HCT116 (cell line): ENCODE results near the gene ESPL1. TPM values are rescaled to one million over a fixed set of nuclear protein-coding genes. Genes with fewer than 3 reads are reported as not detected.

Source experiments
- ATAC-seq: fragments of 200-7000 bp; cut with Tn5 transposase; 2 replicates; pipeline ENCODE4 v1.9.1; 2020; ENCODE audit warnings: mild to moderate bottlenecking, moderate library complexity
- BruUV-seq: library from RNA; stranded (reverse); fragments of 400-500 nt; replicated peaks from 2 replicates; lab custom pipeline; 2021; lab: Mats Ljungman, UMichigan
- CTCF ChIA-PET: fragments of 300-600 bp; sonication (Branson Sonifier 250); formaldehyde crosslinking; loops from one replicate; lab custom pipeline; 2021; ENCODE audit warnings: antibody characterized with exemption; lab: Charles Lee
- POLR2A ChIA-PET: fragments of 300-600, 350-600 bp; sonication (Branson Sonifier 250); formaldehyde crosslinking; loops from one replicate; lab custom pipeline; 2021; ENCODE audit warnings: antibody characterized with exemption; lab: Charles Lee
- RAD21 ChIA-PET, 2 experiments: fragments of 300-600 bp; sonication (Branson Sonifier 250); formaldehyde crosslinking; loops; one replicate each; lab custom pipeline; 2023; ENCODE audit warnings: low total read pairs in 2 of 2; ENCODE audit not compliant: uncharacterized antibody in 2 of 2, unreplicated experiment in 2 of 2, low non-redundant PET in 1 of 2; lab: Charles Lee
- DNase-seq: peaks from one replicate; pipeline ENCODE4 v3.0.0-alpha.2; 2010; ENCODE audit warnings: low read depth, low spot score
- H2AFZ ChIP-seq: fragments of 200-600 bp; shearing (Covaris generic), sonication (generic); 2 replicates; pipeline ENCODE4 v1.6.1; 2017; ENCODE audit warnings: low read depth, mixed run types, mixed read lengths, antibody characterized with exemption, low read length; ENCODE audit not compliant: poor library complexity, severe bottlenecking
- H3K27ac ChIP-seq: 2 replicates; pipeline ENCODE4 v1.5.1; 2012; ENCODE audit warnings: low read depth, low read length
- H3K27me3 ChIP-seq: fragments of 200-600 bp; sonication (generic); 2 replicates; pipeline ENCODE4 v1.6.1; 2016; ENCODE audit warnings: mixed run types, low read length, mixed read lengths; ENCODE audit not compliant: insufficient read depth
- H3K36me3 ChIP-seq, 2 experiments: fragments of 200-500 bp in 1 of 2; fragments of 200-600 bp in 1 of 2; sonication (Bioruptor generic) in 1 of 2; sonication (generic) in 1 of 2; 2 replicates each; pipeline versions ENCODE4 v1.5.1 to v1.6.1; 2014 to 2016; ENCODE audit warnings: low read length in 2 of 2, inconsistent platforms in 1 of 2, mixed read lengths in 1 of 2, mixed run types in 1 of 2; ENCODE audit not compliant: insufficient read depth in 2 of 2, control insufficient read depth in 1 of 2
- H3K4me1 ChIP-seq, 2 experiments: fragments of 200-600 bp in 1 of 2; sonication (generic) in 1 of 2; 2 replicates each; pipeline versions ENCODE4 v1.5.1 to v1.6.1; 2012 to 2017; ENCODE audit warnings: low read length in 2 of 2, inconsistent platforms in 1 of 2, mild to moderate bottlenecking in 1 of 2, mixed read lengths in 1 of 2, mixed run types in 1 of 2, moderate library complexity in 1 of 2; ENCODE audit not compliant: insufficient read depth in 2 of 2, control insufficient read depth in 1 of 2
- H3K4me2 ChIP-seq: fragments of 200-600 bp; sonication (generic); 2 replicates; pipeline ENCODE4 v1.6.1; 2017; ENCODE audit warnings: mixed run types, low read length, mixed read lengths
- H3K4me3 ChIP-seq, 2 experiments: fragments of 200-600 bp in 1 of 2; sonication (generic) in 1 of 2; replicated peaks in 1 of 2; 2 replicates each; pipeline ENCODE4 v1.5.1; 2011 to 2016; ENCODE audit warnings: low read length in 2 of 2, control low read depth in 1 of 2, low read depth in 1 of 2, mild to moderate bottlenecking in 1 of 2, mixed read lengths in 1 of 2, mixed run types in 1 of 2
- H3K79me2 ChIP-seq: fragments of 200-600 bp; sonication (generic); 2 replicates; pipeline ENCODE4 v1.6.1; 2017; ENCODE audit warnings: mild to moderate bottlenecking, mixed run types, low read length, moderate library complexity, mixed read lengths; ENCODE audit not compliant: insufficient read depth
- H3K9ac ChIP-seq: fragments of 200-600 bp; sonication (generic); 2 replicates; pipeline ENCODE4 v1.6.1; 2016; ENCODE audit warnings: low read length, mixed read lengths
- H3K9me2 ChIP-seq: fragments of 200-600 bp; sonication (generic), shearing (Covaris generic); 2 replicates; pipeline ENCODE4 v1.6.1; 2017; ENCODE audit warnings: mixed run types, mild to moderate bottlenecking, moderate library complexity; ENCODE audit not compliant: insufficient read depth
- H3K9me3 ChIP-seq, 2 experiments: fragments of 200-500 bp in 1 of 2; fragments of 200-600 bp in 1 of 2; sonication (Bioruptor generic) in 1 of 2; sonication (generic) in 1 of 2; 2 replicates each; pipeline ENCODE4 v1.6.1; 2014 to 2017; ENCODE audit warnings: low read length in 2 of 2, mixed read lengths in 2 of 2, inconsistent platforms in 1 of 2, low read depth in 1 of 2, mild to moderate bottlenecking in 1 of 2, mixed run types in 1 of 2, moderate library complexity in 1 of 2; ENCODE audit not compliant: control insufficient read depth in 1 of 2, insufficient read depth in 1 of 2
- H4K20me1 ChIP-seq: fragments of 200-600 bp; sonication (generic), shearing (Covaris generic); 2 replicates; pipeline ENCODE4 v1.6.1; 2017; ENCODE audit warnings: mixed run types, mild to moderate bottlenecking, moderate library complexity; ENCODE audit not compliant: insufficient read depth
- EGR1 ChIP-seq: IDR thresholded peaks from 2 replicates; pipeline ENCODE4 v1.6.1; 2012; ENCODE audit warnings: low read depth
- EZH2phosphoT487 ChIP-seq: fragments of 200-600 bp; IDR thresholded peaks from 2 replicates; pipeline ENCODE4 v1.6.1; 2018; ENCODE audit warnings: antibody characterized with exemption, borderline replicate concordance
- RAD21 ChIP-seq: IDR thresholded peaks from 2 replicates; pipeline ENCODE4 v1.6.1; 2012; ENCODE audit warnings: low read depth, mild to moderate bottlenecking
- REST ChIP-seq: IDR thresholded peaks from 2 replicates; pipeline ENCODE4 v1.6.1; 2012; ENCODE audit warnings: low read depth
- TCF7L2 ChIP-seq: IDR thresholded peaks from 2 replicates; pipeline ENCODE4 v1.7.0; 2011; ENCODE audit warnings: borderline replicate concordance, inconsistent platforms; ENCODE audit not compliant: insufficient read depth, insufficient read length; ENCODE audit errors: extremely low read depth
- intact Hi-C: fragments of 100-400 bp; cut with micrococcal nuclease; formaldehyde crosslinking; loops from 2 replicates; pipeline ENCODE4 v1.10.0; 2022
- total RNA-seq: library from RNA; stranded (reverse); gene quantifications from one replicate; pipeline ENCODE4 v1.2.1, GENCODE V29; 2021; ENCODE audit not compliant: unreplicated experiment
- TF ChIP-seq, protein P1 (sequence below), 3 experiments: fragments of 200-600 bp in 1 of 3; sonication (generic) in 1 of 3; IDR thresholded peaks in 2 of 3; conservative IDR thresholded peaks in 1 of 3; 2 replicates each; pipeline ENCODE4 v1.5.1; 2012 to 2017; ENCODE audit warnings: low read depth in 2 of 3, low read length in 2 of 3, antibody characterized with exemption in 1 of 3, borderline replicate concordance in 1 of 3, control low read depth in 1 of 3, mild to moderate bottlenecking in 1 of 3, mixed read lengths in 1 of 3, mixed run types in 1 of 3, moderate library complexity in 1 of 3; ENCODE audit not compliant: insufficient read depth in 1 of 3

The ESPL1 gene
- total RNA-seq, 1 experiment from 2014 or later, result 50.3 TPM

- no peaks in the 10 kb centered on the region for H3K9me3 ChIP-seq
- TF ChIP-seq, protein P1, sequence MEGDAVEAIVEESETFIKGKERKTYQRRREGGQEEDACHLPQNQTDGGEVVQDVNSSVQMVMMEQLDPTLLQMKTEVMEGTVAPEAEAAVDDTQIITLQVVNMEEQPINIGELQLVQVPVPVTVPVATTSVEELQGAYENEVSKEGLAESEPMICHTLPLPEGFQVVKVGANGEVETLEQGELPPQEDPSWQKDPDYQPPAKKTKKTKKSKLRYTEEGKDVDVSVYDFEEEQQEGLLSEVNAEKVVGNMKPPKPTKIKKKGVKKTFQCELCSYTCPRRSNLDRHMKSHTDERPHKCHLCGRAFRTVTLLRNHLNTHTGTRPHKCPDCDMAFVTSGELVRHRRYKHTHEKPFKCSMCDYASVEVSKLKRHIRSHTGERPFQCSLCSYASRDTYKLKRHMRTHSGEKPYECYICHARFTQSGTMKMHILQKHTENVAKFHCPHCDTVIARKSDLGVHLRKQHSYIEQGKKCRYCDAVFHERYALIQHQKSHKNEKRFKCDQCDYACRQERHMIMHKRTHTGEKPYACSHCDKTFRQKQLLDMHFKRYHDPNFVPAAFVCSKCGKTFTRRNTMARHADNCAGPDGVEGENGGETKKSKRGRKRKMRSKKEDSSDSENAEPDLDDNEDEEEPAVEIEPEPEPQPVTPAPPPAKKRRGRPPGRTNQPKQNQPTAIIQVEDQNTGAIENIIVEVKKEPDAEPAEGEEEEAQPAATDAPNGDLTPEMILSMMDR (IDR thresholded peaks at IDR 0.05 in 2 of 3, conservative IDR thresholded peaks at IDR 0.05 in 1 of 3; ENCODE audit: borderline replicate concordance in 1 of 3, insufficient read depth in 1 of 3, low read depth in 2 of 3, low read length in 2 of 3), result peak; percentile 29 to 84 (median 52); a peak in 4 of 6 replicates
- TF ChIP-seq RAD21, result peak; percentile 84
- no peak for TF ChIP-seq EZH2phosphoT487
- intact Hi-C loops, result loop anchor here (1.0 to 10.0 kb wide), 2 partner anchors 94 to 347 kb away; partner anchors contain the start of gene ATP5MC2
- CTCF ChIA-PET, result interaction anchor here (0.8 to 2.8 kb wide), 6 partner anchors 17 to 181 kb away, joined by 3 to 18 read pairs (median 7); partner anchors contain the start of genes NPFF and TARBP2
- H3K36me3 ChIP-seq, result no peaks in the 10 kb centered on the region
- H3K9ac ChIP-seq, result no peak overlapping the region
- no peaks in the 10 kb centered on the region for H4K20me1 ChIP-seq
- RAD21 ChIA-PET, result interaction anchor here (1.1 to 1.2 kb wide), 3 partner anchors 17 to 94 kb away, joined by 3 to 5 read pairs (median 4); no protein-coding TSS in a partner anchor
- H3K4me3 ChIP-seq, result no peak overlapping the region
- DNase-seq (no peak), ATAC-seq (no peak)
- no peaks in the 10 kb centered on the region for H3K27me3 ChIP-seq
- H3K9me2 ChIP-seq, result no peaks in the 10 kb centered on the region
- H3K27ac ChIP-seq, result no peak overlapping the region
- H3K4me1 ChIP-seq, result peaks cover 11 to 33% of the 10 kb centered on the region in 2 experiments
- no TSS peak for BruUV-seq
- no peak overlapping the region for H2AFZ ChIP-seq
- no peaks in the 10 kb centered on the region for H3K79me2 ChIP-seq
- POLR2A ChIA-PET, result interaction anchor here (1.2 kb wide), 1 partner anchor 17 kb away, joined by 3 read pairs; no protein-coding TSS in a partner anchor
- no peak overlapping the region for H3K4me2 ChIP-seq
Measured at GRCh38 chr12:53327435-53328042, 59.4 kb downstream of the ESPL1 start.

DNA sequence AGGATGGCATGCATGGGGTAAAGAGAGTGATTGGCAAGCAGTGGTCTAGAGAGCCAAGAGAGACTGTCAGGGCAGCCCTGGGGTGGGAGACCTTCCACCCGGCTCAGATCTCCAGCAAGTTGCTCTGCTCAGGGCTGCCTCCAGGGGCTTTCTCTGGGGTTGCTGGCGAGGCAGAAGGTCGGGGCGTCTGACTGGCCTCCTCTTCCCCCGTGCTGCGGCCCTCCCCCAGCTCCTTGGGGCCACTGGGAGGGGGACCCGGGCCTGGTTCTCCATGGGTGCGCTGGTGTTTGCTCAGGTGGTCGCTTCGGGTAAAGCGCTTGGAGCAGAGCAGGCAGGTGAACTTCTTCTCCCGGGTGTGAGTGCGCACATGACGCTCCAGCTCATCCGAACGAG, 59.9 kb downstream of the ESPL1 start:
- BruUV-seq, result no TSS peak
- CTCF ChIA-PET, result interaction anchor here (1.4 to 2.8 kb wide), 3 partner anchors 17 to 180 kb away, joined by 7 to 18 read pairs (median 14); partner anchors contain the start of gene NPFF
- H2AFZ ChIP-seq, result no peak overlapping the region

More for the DNA sequence above, 59.9 kb downstream of the ESPL1 start:
- no peak overlapping the region for H3K4me3 ChIP-seq
- H3K36me3 ChIP-seq, result no peaks in the 10 kb centered on the region
- no peaks in the 10 kb centered on the region for H3K27me3 ChIP-seq
- no peak overlapping the region for H3K4me2 ChIP-seq
- H3K9ac ChIP-seq, result no peak overlapping the region
- no peaks in the 10 kb centered on the region for H4K20me1 ChIP-seq
- no peak overlapping the region for H3K27ac ChIP-seq
- no peaks in the 10 kb centered on the region for H3K79me2 ChIP-seq
- POLR2A ChIA-PET, result interaction anchor here (1.2 kb wide), 1 partner anchor 17 kb away, joined by 3 read pairs; no protein-coding TSS in a partner anchor
- no peak for TF ChIP-seq TCF7L2
- TF ChIP-seq EGR1, result no peak
- no peak for TF ChIP-seq REST
- TF ChIP-seq, all 23 proteins: peak for 0
- no peak for ATAC-seq
- no peaks in the 10 kb centered on the region for H3K9me3 ChIP-seq
- no peak for DNase-seq
- intact Hi-C loops, result loop anchor here (10.0 kb wide), 1 partner anchor 347 kb away; the partner anchor contains the start of gene ATP5MC2
- RAD21 ChIA-PET, result no interaction called here
- H3K4me1 ChIP-seq, result peaks cover 11 to 33% of the 10 kb centered on the region in 2 experiments
- H3K9me2 ChIP-seq, result no peaks in the 10 kb centered on the region
